Activated T-helper 1 cell treated with anti-CD3 and anti-CD28 coated beads, Interleukin-12 subunit alpha, Interleukin-12 subunit beta, Interleukin-2, Interleukin-4 antibody, amounts not matched to agents 30 ng/mL and 10 ng/mL and 1 ng/mL, durations not matched to agents 14 hours and 24 hours and 36 hours (primary cell): Measurements from ENCODE around the gene ASIC4. TPM values are rescaled to one million over a fixed set of nuclear protein-coding genes. Genes with fewer than 3 reads are reported as not detected.

Source experiments
- DNase-seq: peaks from one replicate; pipeline ENCODE4 v3.0.0; 2021; ENCODE audit warnings: low spot score
- H3K27ac Mint-ChIP-seq: one replicate; pipeline ENCODE4 v1.8.0; 2021; ENCODE audit warnings: mild to moderate bottlenecking, mixed read lengths
- H3K27me3 Mint-ChIP-seq: one replicate; pipeline ENCODE4 v1.8.0; 2022; ENCODE audit warnings: mild to moderate bottlenecking, moderate library complexity, mixed read lengths; ENCODE audit not compliant: insufficient read depth
- H3K36me3 Mint-ChIP-seq: one replicate; pipeline ENCODE4 v1.8.0; 2021; ENCODE audit warnings: low read depth, mixed read lengths
- H3K4me1 Mint-ChIP-seq: one replicate; pipeline ENCODE4 v1.8.0; 2021; ENCODE audit warnings: low read depth, mixed read lengths
- H3K4me3 Mint-ChIP-seq: one replicate; pipeline ENCODE4 v1.8.0; 2021; ENCODE audit warnings: mild to moderate bottlenecking, moderate library complexity, mixed read lengths
- H3K9me3 Mint-ChIP-seq: one replicate; pipeline ENCODE4 v1.8.0; 2021; ENCODE audit warnings: mixed read lengths
- intact Hi-C: fragments of 100-400 bp; cut with micrococcal nuclease; formaldehyde crosslinking; loops from one replicate; pipeline ENCODE4 v1.15.1; 2024
- total RNA-seq: library from RNA; stranded (reverse); gene quantifications from 2 replicates; pipeline ENCODE4 v1.2.3, GENCODE V29; 2022

Gene ASIC4
- total RNA-seq, 1 donor from 2014 or later, result 0.08 TPM

DNA sequence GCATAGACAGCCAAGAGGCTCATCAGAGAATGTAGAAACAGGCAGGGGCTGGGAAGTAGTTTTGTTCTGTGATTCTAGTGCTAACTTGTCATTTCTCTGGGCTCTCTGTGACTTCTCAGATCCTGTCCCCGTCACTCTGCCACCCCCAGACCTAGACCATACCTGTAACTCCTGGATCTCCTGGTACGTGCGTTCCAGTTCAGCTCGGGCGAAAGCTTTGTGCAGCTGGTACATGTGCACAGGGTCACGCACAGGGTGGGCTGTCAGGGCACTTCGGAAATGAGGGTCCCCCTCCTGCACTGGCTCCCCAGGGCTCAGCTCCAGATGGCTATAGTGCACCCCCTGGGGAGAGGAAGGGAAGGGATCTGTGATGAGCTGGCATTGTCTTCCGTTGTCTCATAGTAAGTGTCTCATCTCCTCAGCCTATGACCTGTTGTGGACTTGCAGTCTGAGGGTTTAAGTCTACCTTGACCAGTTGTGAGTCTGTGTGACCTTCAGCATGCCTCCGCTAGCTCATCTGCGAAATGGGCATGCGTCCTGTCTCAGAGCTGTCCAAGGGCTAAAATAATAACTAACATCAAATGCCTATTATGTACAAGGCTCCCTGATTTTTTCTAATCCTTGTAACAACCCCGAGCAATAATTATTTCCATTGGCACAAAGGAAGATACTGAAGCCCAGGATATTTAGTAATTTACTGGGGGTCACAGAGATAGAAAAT lies 26.7 kb downstream of the ASIC4 start:
- DNase-seq, result no peak
- peaks cover 12% of the 10 kb centered on the region for H3K27me3 Mint-ChIP-seq
- peak overlapping the region; percentile 93 for H3K4me3 Mint-ChIP-seq
- H3K36me3 Mint-ChIP-seq, result peaks cover 7% of the 10 kb centered on the region
- H3K9me3 Mint-ChIP-seq, result no peaks in the 10 kb centered on the region
- H3K4me1 Mint-ChIP-seq, result peaks cover 20% of the 10 kb centered on the region
- intact Hi-C loops, result loop anchor here (1.0 to 10.0 kb wide), 7 partner anchors 19 to 1269 kb away; partner anchors contain the start of genes AAMP, PNKD, PTPRN and RNF25
- no peak overlapping the region for H3K27ac Mint-ChIP-seq

- peak; percentile 81 for DNase-seq
- no peak overlapping the region for H3K27ac Mint-ChIP-seq
- H3K27me3 Mint-ChIP-seq, result peaks cover 17% of the 10 kb centered on the region
- H3K4me1 Mint-ChIP-seq, result peaks cover 20% of the 10 kb centered on the region
- H3K36me3 Mint-ChIP-seq, result peaks cover 7% of the 10 kb centered on the region
- peak overlapping the region; percentile 93 for H3K4me3 Mint-ChIP-seq
- intact Hi-C loops, result loop anchor here (1.0 to 10.0 kb wide), 10 partner anchors 19 to 1269 kb away; partner anchors contain the start of genes AAMP, DNAJB2, NHEJ1 and PNKD
- H3K9me3 Mint-ChIP-seq, result no peaks in the 10 kb centered on the region
These were observed 27.4 kb downstream of the ASIC4 start for GRCh38 chr2:219541611-219542180.

DNA sequence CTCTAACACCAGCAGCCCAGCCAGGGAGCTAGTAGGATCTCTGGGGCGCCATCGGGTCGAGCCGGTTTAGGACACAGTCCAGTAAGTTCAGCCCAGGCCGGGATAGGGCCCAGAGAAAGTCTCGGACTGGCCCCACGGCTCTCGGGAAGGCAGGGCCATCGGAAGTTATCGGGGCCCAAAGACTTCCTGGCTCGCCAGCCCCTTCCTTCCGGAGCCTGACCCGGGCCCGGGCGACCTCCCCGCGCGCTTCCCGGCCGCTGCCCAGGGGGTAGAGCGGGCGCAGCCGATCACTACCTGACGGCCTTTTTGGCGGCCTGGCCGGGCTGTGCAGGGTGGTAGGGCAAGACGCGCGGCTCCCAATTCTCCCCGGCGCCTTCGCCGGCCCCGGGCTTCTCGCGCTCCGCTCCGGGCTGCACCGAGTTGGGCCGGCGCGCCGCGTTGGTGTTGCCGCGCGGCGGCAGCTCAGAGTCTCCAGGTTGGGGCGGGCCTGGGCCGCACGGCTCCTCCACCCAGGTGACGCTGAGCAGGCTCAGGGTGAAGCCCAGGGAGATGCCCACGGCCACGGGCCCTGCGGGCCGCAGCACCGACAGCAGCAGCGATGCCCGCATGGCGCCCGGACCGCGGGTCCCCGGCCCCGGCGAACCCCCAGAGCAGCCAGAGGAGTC lies 28.8 kb downstream of the ASIC4 start:
- no peak for DNase-seq
- Mint-ChIP-seq H3K9me3 (no peaks in the 10 kb centered on the region), H3K4me1 (peaks cover 20% of the 10 kb centered on the region), H3K27me3 (peaks cover 23% of the 10 kb centered on the region), H3K4me3 (peak overlapping the region; percentile 93), H3K36me3 (peaks cover 7% of the 10 kb centered on the region), H3K27ac (peak overlapping the region; percentile 85)
- intact Hi-C loops, result loop anchor here (1.0 to 10.0 kb wide), 11 partner anchors 45 to 1271 kb away; partner anchors contain the start of genes AAMP, DNAJB2, GMPPA and NHEJ1

DNA sequence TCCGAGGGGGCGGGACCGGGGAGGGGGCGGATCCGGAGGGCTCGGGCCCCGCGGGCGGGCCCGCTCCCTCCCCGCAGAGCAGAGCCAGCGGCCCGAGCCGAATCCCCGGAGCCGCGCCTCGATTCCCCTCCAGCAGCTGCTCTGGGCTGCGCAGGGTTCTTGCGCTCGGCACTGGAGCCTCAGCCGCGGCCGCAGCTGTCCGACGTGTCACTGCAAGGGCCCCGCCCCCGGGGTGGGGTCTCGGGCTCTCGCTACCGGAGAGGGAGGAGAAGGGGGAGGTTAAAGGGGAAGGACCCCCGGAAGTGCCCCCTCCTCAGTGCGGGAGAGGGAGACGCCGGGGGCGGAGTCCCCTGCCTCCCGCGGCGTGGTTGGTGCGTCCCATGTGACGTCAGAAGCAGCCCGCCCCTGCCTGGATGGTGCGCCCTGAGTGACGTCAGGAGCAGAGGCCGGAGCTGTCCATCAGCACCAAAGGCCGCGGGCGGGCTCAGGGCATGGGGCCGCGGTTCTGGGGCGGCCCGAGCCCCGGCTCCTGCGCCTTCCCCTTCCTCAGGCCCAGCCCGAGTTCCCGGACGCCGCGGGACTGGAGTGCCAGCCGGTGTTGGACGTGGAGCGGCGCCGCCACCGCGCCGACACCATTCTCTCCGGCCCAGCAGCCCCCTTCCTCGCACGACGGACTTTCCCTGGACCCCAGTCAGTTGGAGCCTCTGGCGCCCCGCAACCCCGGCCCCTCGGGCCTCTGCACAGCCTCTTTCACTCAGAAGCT lies 29.5 kb downstream of the ASIC4 start, which contains the start of the genes CHPF and TMEM198:
Gene CHPF, minus strand, starts transcription at position 214 of the 763 bp plus-strand sequence. CDS start 271 bp downstream, outside the sequence.
Gene TMEM198, plus strand, starts transcription at position 433 of the 763 bp plus-strand sequence. CDS start 700 bp downstream, outside the sequence.
- Mint-ChIP-seq H3K9me3 (no peaks in the 10 kb centered on the region), H3K4me3 (peak within 1 kb of the TSS; percentile 93), H3K27me3 (peaks cover 25% of the 10 kb centered on the region), H3K36me3 (peaks cover 5% of the 10 kb centered on the region), H3K27ac (peak within 1 kb of the TSS; percentile 85), H3K4me1 (peaks cover 20% of the 10 kb centered on the region)
- intact Hi-C loops, result loop anchor here (1.0 to 10.0 kb wide), 12 partner anchors 9 to 1271 kb away; partner anchors contain the start of genes AAMP, DNAJB2, GMPPA and NHEJ1
- DNase-seq, result peak; percentile 94

DNA sequence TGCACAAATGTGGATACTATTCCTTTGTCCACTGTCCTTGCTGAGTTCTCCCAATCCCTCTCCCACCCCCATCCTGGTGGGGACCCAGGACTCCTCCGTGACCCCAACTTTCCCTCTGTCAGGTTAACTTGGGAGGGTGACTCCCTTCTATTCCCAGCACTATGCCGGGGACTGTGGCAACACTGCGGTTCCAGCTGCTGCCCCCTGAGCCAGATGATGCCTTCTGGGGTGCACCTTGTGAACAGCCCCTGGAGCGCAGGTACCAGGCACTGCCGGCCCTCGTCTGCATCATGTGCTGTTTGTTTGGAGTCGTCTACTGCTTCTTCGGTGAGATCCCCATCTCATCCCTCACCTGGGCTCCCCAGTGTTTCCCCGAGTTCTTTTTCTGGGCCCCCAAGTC lies 30.3 kb downstream of the ASIC4 start:
- no peaks in the 10 kb centered on the region for H3K9me3 Mint-ChIP-seq
- intact Hi-C loops, result loop anchor here (1.0 to 10.0 kb wide), 5 partner anchors 8 to 1272 kb away; partner anchors contain the start of genes AAMP, PNKD, PTPRN and RNF25
- H3K27ac Mint-ChIP-seq, result peak overlapping the region; percentile 71

DNA sequence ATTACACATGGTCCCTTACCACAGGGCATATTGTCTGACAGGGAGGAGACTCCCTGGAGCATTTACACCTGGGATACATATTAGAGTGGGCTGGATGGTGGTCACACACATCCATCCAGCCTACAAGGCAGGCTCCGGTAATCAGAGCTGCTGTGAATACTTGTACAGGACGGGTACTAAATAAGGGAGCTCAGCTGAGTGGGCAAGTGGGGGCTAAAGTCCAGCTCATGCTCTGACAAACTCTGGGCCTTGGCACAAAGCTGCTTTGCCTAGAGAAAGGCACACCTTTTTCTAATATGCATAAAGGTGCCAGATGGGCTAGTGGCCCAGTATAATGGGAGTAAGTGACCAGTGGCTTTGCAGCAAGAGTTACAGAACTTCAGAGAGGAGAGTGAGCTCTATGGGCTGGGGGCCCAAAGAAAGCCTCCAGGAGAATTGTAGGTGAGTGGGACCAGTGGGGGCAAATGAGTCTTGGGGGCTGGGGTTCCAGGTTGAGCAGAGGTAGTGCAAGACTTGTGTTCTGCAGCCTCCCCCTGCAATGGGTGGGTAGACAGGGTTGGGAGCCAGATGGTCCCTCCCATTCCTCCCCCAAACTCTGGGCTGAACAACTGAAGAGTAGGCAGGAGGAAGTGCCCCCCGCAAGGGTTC lies 31.1 kb downstream of the ASIC4 start:
- intact Hi-C loops, result loop anchor here (10.0 kb wide), 1 partner anchor 241 kb away; the partner anchor contains the start of gene PTPRN
- peaks cover 20% of the 10 kb centered on the region for H3K4me1 Mint-ChIP-seq
- no peak overlapping the region for H3K27ac Mint-ChIP-seq
- no peak for DNase-seq
- peaks cover 29% of the 10 kb centered on the region for H3K27me3 Mint-ChIP-seq
- H3K4me3 Mint-ChIP-seq, result peak overlapping the region; percentile 82
- no peaks in the 10 kb centered on the region for H3K9me3 Mint-ChIP-seq
- H3K36me3 Mint-ChIP-seq, result peaks cover 5% of the 10 kb centered on the region

More for the DNA sequence above, 30.3 kb downstream of the ASIC4 start:
- peaks cover 5% of the 10 kb centered on the region for H3K36me3 Mint-ChIP-seq
- H3K4me3 Mint-ChIP-seq, result peak overlapping the region; percentile 82
- peaks cover 20% of the 10 kb centered on the region for H3K4me1 Mint-ChIP-seq
- DNase-seq, result no peak
- peaks cover 29% of the 10 kb centered on the region for H3K27me3 Mint-ChIP-seq

DNA sequence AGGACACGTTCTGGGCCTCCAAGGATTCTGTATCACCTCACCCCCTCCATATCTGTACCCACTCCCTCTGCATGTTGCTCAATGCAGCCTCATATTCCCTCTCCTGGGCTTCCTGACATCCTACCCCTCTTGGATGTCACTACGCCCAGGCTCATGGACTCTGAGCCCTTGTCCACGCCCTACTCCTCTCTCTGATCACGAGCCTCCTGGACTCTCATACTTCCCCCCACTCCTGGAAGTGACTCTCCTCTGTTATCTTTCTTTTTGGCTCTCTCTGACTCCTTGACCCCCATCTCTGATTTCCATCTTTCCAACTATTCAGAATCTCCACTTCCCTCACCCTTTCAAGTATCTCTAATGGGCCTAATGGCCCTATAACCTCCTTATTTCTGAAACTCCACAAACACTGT lies 31.7 kb downstream of the ASIC4 start:
- H3K27me3 Mint-ChIP-seq, result peaks cover 32% of the 10 kb centered on the region
- intact Hi-C loops, result loop anchor here (10.0 kb wide), 1 partner anchor 241 kb away; the partner anchor contains the start of gene PTPRN
- no peaks in the 10 kb centered on the region for H3K9me3 Mint-ChIP-seq
- no peak overlapping the region for H3K4me3 Mint-ChIP-seq
- H3K4me1 Mint-ChIP-seq, result peaks cover 20% of the 10 kb centered on the region
- no peak overlapping the region for H3K27ac Mint-ChIP-seq
- H3K36me3 Mint-ChIP-seq, result peaks cover 3% of the 10 kb centered on the region
- DNase-seq, result no peak

- intact Hi-C loops, result loop anchor here (10.0 kb wide), 1 partner anchor 243 kb away; the partner anchor contains the start of gene PTPRN
- Mint-ChIP-seq H3K27ac (no peak overlapping the region), H3K4me3 (no peak overlapping the region), H3K27me3 (peaks cover 38% of the 10 kb centered on the region), H3K36me3 (no peaks in the 10 kb centered on the region), H3K4me1 (peaks cover 13% of the 10 kb centered on the region), H3K9me3 (no peaks in the 10 kb centered on the region)
- DNase-seq, result no peak
These were observed 33.3 kb downstream of the ASIC4 start for GRCh38 chr2:219547621-219548020.

GRCh38 chr2:219548990-219549389 lies 34.7 kb downstream of the ASIC4 start:
- DNase-seq, result no peak
- Mint-ChIP-seq H3K27me3 (peaks cover 47% of the 10 kb centered on the region), H3K36me3 (no peaks in the 10 kb centered on the region)

GRCh38 chr2:219549619-219550018 lies 35.3 kb downstream of the ASIC4 start:
- no peak overlapping the region for H3K27ac Mint-ChIP-seq
- H3K27me3 Mint-ChIP-seq, result peaks cover 45% of the 10 kb centered on the region
- DNase-seq, result no peak
- H3K9me3 Mint-ChIP-seq, result no peaks in the 10 kb centered on the region
- peaks cover 4% of the 10 kb centered on the region for H3K4me1 Mint-ChIP-seq
- intact Hi-C loops, result loop anchor here (10.0 kb wide), 1 partner anchor 245 kb away; the partner anchor contains the start of gene PTPRN
- no peaks in the 10 kb centered on the region for H3K36me3 Mint-ChIP-seq
- no peak overlapping the region for H3K4me3 Mint-ChIP-seq

More at GRCh38 chr2:219548990-219549389, 34.7 kb downstream of the ASIC4 start:
- H3K9me3 Mint-ChIP-seq, result no peaks in the 10 kb centered on the region
- H3K4me1 Mint-ChIP-seq, result peaks cover 10% of the 10 kb centered on the region
- no peak overlapping the region for H3K4me3 Mint-ChIP-seq
- H3K27ac Mint-ChIP-seq, result no peak overlapping the region
- intact Hi-C loops, result loop anchor here (10.0 kb wide), 1 partner anchor 244 kb away; the partner anchor contains the start of gene PTPRN
